GM19438 (cell line): ENCODE data around the gene MAEA.
"Not testable (repeated sequence)": the region's sequence is repeated elsewhere in the genome, so short reads cannot be mapped to it uniquely, and the experiment has no call there.

Source experiments
- ATAC-seq: cut with Tn5 transposase; IDR thresholded peaks from one replicate; pipeline ENCODE4 v1.9.1; 2021; ENCODE audit warnings: low read depth; ENCODE audit not compliant: unreplicated experiment

The MAEA gene

DNA sequence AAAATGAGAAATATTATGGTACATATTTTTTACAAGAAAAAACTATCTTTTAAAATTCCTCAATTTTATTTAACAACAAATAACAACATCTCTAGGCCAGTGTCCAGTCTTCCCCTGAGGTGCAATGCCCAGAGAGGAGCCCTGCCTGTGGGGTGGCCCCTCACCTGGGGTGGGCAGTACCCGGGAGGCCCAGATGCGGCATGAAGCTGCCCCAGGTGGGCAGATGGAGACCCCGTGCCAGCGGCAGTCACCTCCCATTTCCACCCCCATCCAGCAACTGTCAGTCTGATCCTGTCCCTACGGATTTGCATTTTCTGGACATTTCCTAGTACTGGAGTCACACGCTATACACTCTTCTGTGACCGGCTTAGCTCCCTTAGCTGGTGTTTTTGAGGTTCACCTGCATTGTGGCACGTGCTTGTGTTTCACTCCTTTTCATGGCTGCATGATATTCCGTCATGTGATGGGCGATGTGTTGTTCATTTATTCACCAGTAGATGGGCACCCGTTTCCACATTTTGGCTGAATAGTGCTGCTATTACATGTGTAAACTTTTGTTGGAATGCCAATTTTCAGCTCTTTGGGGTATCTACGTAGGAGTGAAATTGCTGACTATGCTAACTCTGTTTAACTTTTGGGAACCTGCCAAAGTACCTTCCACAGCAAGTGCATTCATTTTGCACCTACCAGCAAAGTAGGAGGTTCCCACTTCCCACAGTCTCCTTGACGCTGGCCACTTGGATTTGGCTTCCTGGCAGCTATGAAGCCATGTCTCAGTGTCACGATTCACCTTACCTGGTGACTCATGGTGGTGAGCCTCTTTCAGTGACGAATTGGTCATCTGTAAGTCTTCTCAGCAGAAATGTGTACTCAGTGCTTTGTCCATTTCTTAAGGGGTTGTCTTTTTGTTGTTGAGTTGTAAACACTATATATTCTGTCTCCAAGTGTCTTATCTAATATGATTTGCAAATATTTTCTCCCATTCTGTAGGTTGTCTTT, 11.7 kb upstream of the MAEA start:
- no peak for ATAC-seq

DNA sequence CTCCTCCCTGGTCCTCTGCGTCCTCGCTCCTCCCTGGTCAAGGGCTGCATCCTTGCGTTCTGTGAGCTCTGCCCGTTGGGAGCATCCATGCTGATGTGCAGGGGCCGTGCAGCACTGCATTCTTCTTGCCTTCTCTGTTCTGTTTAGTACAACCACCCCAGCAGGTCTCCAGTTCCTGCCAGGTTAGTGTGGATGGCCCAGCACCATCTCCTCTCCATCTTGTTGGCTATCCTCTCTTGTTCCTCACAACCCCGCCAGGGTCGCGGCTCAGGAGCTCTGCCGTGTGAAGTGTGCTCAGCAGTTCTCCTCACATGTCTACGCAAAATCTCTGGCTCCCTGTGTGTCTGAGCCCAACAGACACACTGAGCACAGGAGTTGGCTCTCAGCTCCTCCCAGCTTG, 10.4 kb upstream of the MAEA start:
- ATAC-seq, result no peak

DNA sequence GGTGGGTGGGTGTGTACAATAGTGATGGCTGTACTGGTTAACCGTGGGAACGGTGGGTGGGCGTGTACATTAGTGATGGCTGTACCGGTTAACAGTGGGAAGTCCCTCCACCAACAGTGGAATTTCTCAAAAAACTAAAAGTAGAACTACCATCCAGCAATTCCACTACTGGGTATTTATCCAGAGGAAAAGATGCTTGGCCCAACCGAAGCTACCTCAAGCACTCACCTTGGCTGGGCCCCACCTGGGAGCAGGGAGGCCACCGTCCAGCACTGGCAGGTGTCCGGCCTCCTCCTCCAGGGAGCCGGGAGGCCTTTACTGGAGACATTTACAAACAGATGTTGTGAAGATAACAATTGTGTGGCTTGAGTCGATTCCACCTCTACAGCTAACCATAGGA, 6.0 kb upstream of the MAEA start:
- no peak for ATAC-seq

DNA sequence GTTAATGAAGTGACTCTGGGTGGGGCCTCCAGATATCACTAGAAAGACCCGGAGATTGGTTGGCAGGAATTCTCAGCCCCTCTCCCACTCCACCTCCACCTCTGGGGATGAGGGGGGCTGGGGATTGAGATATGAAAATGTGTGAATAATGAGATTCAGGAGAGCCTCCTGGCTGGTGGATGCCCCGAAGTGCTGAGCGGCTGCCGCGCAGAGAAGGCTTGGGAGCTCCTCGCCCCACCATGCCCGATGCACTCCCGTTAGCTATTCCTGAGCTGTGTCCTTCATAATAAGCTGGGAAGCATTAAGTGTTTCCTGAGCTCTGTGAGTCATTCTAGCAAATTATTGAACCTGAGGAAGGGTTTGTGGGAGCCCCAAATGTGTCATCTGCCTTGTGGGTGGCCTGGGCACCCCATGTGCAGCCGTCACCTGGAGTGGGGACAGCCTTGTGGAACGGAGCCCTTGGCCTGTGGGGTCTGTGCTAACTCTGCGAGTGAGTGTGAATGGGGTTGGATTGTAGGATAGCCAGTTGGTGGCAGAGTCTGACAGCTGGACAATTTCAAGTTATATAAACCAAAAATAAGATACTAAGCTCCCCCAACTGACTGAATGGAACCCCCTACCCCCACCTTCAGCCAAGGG, 4.4 kb upstream of the MAEA start:
- no peak for ATAC-seq

DNA sequence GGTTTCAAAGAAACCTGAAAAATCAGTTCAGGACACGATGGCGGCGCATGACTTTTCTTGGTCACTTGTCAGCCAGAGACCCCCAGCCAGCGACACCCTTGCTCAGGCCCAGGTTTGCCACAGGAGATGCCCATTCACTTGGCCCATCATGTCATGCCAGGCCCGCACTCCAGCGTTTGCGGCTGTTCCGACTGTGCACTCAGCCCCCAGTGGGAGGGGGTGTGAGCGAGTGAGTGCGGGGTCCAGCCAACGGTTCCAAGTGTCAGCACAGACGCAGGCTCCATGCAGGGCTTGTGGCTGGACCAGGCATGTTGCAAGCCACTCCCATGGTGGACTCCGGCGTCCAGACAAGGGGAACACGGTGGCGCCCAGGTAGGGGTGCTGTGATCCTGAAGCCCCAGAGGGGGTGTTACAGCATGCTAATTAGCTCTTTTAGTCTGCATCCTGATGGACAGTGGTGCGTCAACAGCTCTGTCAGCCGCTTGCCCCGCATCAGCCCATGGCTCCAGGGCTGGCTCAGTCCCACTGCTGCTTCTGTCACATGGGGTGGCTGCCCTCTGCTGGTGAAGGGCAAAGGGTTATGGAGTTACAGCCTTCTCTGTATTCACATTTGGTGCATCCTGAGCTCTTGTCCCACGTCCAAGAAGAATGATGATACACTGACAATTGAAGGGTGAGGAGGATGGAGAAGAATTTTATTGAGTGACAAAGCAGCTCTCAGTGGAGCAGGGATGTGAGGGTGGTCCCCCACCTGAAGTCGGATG, 3.7 kb upstream of the MAEA start:
- ATAC-seq, result no peak

DNA sequence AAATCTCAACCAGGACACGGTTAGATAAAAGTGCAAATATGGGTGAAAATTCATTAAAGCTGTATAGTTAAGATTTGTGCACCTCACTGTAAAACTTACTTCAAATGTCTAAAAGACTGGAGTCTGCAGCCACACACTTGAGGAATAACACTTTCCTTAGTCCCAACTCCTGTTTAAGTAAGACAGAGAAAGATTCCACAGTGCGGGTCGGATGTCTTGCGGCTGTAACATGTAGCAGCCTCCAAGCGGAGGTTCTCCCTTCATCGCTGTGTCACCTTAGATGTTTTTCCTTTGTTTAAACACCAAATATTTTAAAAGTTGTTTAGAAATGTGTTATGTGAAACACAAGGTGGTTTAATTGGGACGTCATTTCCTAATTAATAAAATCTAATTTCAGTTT, 905 bp upstream of the MAEA start:
- no peak for ATAC-seq

DNA sequence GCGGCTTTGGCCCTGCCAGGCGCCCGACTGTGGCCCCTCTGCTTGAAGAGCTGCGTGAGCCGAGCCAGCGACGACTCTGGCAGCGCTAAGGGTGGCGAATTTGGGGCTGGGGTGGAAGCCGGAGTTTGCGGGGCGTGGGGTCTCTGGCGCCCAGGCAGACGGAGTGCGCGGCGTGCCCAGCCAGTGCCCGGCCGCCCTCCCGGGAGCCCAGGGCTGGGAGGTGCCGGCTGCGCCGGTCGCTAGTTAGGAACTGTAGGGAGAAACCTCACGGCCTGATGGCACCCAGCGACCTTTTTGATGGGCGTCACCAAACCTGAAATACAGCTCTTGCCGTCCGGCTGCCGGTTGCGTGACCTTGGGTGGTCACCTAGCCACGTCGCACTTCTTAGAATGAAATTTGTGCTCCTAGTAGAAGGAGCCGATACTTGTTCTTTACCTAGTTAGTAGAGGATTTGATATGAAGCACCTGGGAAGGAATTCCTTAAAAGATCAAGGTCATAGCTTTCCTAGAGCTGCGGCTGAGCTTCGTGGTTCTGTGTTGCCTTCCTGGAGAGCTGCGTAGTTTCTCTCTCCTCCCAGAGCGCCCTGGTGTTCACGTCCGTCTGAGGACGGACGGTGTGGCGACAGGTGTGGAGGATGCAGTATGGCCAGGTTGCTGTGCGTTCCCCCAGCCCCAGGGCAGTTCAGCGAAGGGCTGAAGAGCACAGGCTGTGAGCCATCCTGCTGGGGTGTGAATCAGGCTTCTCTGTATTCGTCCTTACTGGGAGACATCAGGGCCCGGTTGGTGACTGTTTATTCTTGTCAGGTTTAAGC, 680 bp downstream of the MAEA start:
- ATAC-seq, result no peak

DNA sequence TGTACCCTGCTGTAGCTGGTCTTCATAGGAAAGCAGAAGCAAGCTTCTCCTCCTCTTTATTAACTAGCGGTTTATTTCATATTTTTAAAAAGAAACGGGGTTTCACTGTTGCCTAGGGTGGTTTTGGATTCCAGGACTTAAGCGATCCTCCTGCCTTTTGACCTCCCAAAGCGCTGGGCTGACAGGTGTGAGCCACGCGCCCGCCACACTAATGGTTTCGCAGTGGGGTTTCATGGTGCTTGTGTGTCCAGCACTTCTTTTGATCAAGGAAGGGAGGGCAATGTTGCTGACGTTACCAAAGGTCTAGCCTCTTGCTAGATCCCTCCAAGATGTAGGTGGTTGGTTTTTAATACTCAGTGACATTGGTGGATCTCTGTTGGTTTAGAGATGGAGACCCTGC, 1.4 kb downstream of the MAEA start:
- ATAC-seq, result no peak

DNA sequence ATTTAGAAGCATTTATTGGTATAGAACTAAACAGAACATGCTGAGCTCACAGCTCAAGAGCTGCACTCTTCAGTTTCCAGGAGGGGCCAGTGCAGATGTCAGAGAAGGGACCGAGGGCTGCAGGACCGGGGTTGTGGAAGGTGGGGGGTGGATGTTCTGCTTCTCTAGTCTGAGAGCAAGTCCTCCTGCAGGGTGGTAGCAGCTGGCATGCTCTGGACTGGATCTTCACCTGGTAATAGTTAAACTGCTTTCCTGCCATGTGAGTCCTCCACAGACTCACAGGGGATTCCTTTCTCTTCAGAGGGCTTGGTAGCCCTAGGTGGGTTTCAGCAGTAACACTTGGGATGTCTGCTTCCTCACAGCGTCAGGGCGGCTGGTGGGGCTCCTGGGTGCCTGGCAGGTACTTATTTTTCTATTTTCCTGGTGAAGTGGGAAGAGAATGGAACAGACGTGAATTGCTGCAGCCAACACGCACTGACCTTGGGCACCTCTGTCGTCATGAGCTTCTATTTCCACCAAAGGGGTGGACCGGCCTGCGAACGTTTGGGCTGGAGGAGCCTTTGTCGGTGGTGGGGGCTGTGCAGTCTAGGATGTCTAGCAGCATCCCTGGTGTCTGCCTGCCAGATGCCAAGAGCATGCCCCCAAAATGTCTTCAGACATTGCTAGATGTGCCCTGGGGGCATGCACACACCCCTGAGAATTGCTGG, 2.5 kb downstream of the MAEA start:
- no peak for ATAC-seq

DNA sequence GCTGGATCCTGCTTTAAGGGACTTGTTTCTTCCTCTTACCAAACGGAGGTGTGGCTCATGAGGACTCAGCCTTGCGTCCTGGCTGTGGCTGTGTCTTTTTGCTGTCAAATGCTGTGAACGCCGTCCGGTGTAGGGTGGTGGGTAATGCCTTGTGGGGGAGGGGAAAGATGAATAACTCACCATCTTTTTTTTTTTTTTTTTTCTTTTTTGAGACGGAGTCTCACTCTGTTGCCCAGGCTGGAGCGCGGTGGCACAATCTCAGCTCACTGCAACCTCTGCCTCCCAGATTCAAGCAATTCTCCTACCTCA, 3.0 kb downstream of the MAEA start:
- ATAC-seq, result not testable (repeated sequence)

DNA sequence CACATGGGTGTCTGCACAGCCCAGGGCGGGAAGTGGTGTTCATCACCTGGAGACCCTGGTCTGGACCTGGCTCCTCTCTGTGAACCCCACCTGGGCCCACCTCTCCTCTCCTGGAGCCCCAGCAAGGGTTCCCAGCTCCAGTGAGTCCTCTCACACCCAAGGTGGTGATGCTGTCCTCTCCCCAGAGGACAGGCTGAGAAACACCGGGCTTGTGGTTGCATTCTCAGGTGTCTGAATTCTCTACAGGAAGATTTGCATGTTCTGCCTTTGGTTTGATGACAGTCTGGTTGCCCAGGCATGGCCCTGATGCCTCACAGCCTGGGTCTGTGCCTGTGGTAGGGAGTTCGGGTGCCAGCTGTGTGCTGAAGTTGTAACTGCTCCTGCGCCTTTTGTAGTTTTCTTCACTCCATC, 3.8 kb downstream of the MAEA start:
- no peak for ATAC-seq

DNA sequence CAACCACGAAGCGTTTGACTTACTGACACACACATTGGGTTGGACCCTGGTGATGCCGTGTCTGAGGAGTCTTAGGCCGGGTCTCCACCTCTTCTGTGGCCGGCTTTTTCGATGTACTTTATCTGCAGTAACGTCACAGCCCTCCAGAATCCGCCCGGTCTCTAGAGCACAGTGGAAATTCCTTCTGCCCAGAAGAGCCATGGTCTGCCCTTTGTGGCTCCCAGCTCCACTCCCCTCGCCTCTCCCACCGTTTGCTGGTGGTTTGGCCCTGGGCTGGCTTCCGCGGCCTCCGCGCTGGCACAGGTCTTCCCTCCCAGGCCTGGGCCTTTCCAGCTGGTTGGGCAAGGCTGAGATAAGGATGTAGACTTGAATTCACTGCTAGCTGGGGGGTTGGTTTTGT, 4.3 kb downstream of the MAEA start:
- no peak for ATAC-seq

DNA sequence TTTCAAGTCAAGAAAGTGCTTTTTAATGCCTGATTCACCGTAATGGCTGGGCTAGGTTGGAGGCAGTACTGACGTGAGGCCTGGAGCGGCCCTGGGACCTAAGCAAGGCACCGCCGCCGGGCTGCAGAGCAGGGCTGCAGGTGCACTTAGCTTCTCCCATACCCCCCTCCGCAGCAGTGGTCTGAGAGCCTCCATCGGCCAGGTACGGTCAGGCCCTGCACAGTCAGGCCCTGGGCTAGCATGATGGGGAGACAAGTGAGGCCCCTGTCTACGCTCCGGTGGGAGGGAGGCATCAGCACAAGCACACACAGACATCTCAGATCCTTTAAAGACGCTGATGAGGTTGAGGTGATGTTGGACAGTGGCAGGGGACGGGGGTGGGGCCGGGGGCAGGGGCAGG, 4.7 kb downstream of the MAEA start:
- ATAC-seq, result no peak

DNA sequence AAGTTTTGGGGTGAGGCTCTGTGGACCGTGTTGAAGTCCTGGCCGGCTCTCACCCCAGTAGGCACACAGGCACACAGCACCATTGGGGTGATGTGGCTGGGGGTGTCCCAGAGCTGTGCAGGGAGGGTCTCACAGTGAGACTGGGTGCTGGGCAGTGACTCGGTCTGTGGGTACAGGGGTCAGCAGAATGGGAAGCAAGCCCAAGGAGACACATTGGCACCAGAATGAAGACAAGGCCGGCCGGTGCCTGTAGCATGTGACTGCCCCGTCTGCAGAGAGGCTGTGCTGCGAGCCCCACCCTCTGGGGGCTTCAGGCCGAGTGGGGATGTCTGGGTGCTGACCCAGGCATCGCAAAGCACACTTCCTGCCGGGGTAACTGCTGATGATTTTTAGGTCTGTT, 5.2 kb downstream of the MAEA start:
- no peak for ATAC-seq

DNA sequence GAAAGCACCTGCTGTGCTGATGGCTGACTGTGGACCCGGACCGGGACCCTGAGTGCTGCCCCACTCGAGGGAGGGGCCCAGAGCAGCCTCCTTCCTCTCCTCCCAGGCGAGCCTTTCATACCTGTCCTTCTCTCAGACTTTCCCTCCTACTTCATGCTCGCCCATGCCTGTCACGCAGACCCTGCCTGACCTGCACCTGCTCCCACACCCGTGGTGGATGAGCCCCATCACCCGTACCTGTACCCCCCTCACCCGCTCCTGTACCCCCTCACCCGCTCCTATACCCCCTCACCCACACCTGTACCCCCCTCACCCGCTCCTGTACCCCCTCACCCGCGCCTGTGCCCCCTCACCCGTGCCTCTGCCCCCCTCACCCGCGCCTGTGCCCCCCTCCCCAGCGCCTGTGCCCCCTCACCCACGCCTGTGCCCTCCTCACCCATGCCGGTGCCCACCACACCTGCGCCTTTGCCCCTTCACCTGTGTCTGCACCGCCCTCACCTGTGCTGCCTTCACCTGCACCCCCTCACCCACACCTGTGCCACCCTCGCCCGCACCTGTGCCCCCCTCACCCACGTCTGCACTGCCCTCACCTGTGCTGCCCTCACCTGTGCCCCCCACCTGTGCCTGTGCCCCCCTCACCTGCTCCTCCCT, 5.8 kb downstream of the MAEA start:
- no peak for ATAC-seq

DNA sequence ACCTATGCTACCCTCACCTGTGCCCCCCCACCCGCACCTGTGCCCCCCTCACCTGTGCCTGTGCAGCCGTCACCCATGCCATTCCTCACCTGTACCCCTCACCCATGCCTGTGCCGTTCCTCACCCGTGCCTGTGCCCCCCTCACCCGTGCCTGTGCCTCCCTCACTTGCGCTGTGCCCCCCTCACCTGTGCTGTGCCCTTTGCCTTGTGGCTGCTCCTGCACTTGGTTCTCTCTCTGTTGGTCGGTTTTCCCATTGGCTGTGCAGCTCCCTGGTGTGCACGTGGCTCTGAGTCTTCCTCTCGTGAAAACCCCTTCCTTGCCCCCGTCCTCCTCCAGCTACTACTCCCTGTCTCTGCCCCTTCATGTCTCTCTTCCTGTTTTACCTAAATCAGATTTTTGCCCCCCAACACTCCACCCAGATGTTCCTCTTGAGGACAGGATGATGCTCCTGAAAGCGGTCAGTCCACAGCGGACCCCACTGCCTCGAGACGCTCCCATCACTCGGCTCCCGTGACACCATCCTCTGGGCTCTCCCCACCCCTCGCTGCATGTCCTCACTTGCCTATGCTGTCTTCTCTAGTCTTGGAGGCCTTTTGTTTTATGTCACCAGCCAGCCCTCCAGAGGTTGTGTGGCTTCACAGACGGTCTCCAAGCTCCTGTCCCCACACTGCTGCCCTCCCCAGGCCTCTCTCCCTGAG, 6.8 kb downstream of the MAEA start:
- no peak for ATAC-seq

DNA sequence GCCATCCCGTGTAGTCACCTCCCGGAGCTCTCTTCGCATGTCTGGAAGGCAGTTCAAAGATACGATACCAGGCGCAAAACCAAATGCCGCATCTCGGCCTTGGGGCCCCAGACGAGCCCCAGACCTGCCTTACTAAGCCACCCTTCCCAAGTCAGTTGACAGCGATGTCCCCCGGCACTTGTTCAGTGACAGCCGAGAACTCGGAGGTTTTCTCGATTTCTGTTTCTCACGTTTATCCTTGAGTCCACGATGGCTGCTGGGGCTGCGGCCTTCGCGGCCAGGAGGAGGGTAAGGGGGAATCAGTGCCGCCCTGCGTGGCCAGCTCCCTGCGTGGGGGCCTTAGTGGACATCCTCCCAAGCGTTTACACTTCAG, 7.3 kb downstream of the MAEA start:
- ATAC-seq, result no peak

DNA sequence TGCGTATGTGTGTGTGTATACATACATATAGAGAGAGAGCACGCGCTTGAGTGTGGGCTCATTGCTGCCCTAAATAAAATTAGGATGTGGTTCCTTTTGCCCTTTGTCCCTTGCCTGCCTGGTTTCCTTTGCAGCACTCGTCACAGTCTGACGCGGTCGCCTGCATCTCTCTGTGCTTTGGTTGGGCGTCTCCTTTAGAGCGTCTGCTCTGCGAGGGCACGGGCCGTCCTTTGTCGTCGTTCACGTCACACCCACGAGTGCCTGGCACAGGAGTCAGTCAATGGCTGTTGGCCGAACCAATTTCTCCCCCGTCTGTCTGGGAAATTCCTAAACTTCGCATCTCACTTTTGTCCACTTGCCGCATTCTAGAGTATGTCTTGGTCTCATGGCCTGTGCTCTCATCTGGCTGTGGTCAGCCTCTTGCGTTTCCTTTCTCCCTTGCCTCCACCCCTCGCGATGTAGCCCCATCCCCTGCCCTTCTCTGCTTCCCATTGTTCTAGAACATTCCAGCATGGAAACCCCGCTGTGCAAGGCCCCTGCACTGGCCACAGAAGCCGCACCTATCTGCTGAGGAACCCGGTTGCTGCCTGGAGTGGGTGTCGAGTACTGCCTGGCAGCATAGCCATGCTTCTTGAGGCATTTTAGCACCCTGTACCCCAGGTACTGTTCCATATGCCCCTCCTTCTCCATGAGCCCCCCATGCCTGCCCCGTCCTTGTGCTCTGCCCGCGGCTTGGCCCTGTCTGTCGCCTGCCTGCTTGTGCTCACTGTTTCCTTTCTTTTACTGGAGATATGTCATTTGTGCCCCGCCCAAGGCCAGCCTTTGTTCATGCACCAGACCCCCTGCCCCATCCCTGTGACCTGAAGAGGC, 8.0 kb downstream of the MAEA start:
- ATAC-seq, result no peak
